SK-N-SH (cell line): ENCODE data around the gene TNNT3. TPM values are rescaled to one million over a fixed set of nuclear protein-coding genes. Genes with fewer than 3 reads are reported as not detected.

Experiments
- CTCF ChIA-PET: fragments of 300-600, 350-600 bp; formaldehyde crosslinking; extraction: SDS; loops from one replicate; lab custom pipeline; 2021; lab: Yijun Ruan, JAX
- POLR2A ChIA-PET: fragments of 350-600 bp; sonication (Branson Sonifier 250); formaldehyde crosslinking; extraction: SDS; loops from one replicate; lab custom pipeline; 2020; ENCODE audit warnings: antibody characterized with exemption, inconsistent platforms; lab: Yijun Ruan, JAX
- DNase-seq: peaks from one replicate; pipeline ENCODE4 v3.0.0; 2012
- H2AFZ ChIP-seq: fragments of 200-600 bp; sonication (generic); 2 replicates; pipeline ENCODE4 v1.8.1; 2016; ENCODE audit warnings: antibody characterized with exemption, mild to moderate bottlenecking, low read depth
- H3F3A ChIP-seq: fragments of 200-600 bp; sonication (generic); replicated peaks from 2 replicates; pipeline ENCODE3; 2016; ENCODE audit warnings: antibody characterized with exemption, mild to moderate bottlenecking; ENCODE audit not compliant: insufficient read depth
- H3K27ac ChIP-seq, 2 experiments: fragments of 200-500 bp in 1 of 2; fragments of 200-600 bp in 1 of 2; sonication (Bioruptor generic) in 1 of 2; sonication (generic), shearing (Covaris generic) in 1 of 2; 2 replicates each; pipeline versions ENCODE4 v1.5.1 to v1.6.1; 2014 to 2016; ENCODE audit warnings: low read depth in 2 of 2, inconsistent platforms in 1 of 2, low read length in 1 of 2, mild to moderate bottlenecking in 1 of 2, mixed read lengths in 1 of 2
- H3K27me3 ChIP-seq: fragments of 200-600 bp; sonication (generic), shearing (Covaris generic); 2 replicates; pipeline ENCODE4 v1.6.1; 2016; ENCODE audit warnings: mixed run types; ENCODE audit not compliant: insufficient read depth
- H3K36me3 ChIP-seq, 2 experiments: fragments of 200-500 bp in 1 of 2; fragments of 200-600 bp in 1 of 2; sonication (Bioruptor generic) in 1 of 2; sonication (generic) in 1 of 2; replicated peaks in 1 of 2; 2 replicates each; pipeline versions ENCODE3 to v1.5.1; 2014 to 2016; ENCODE audit warnings: low read length in 1 of 2, mild to moderate bottlenecking in 1 of 2; ENCODE audit not compliant: insufficient read depth in 2 of 2, control insufficient read depth in 1 of 2
- H3K4me1 ChIP-seq, 2 experiments: fragments of 200-500 bp in 1 of 2; fragments of 200-600 bp in 1 of 2; sonication (Bioruptor generic) in 1 of 2; sonication (generic), shearing (Covaris generic) in 1 of 2; 2 replicates each; pipeline versions ENCODE4 v1.5.1 to v1.6.1; 2014 to 2016; ENCODE audit warnings: low read depth in 1 of 2, low read length in 1 of 2, mixed run types in 1 of 2; ENCODE audit not compliant: insufficient read depth in 2 of 2, control insufficient read depth in 1 of 2
- H3K4me2 ChIP-seq: fragments of 200-600 bp; sonication (generic), shearing (Covaris generic); 2 replicates; pipeline ENCODE4 v1.6.1; 2017; ENCODE audit warnings: mixed run types
- H3K4me3 ChIP-seq, 2 experiments: fragments of 200-500 bp in 1 of 2; fragments of 200-600 bp in 1 of 2; sonication (Bioruptor generic) in 1 of 2; sonication (generic), shearing (Covaris generic) in 1 of 2; 2 replicates each; pipeline versions ENCODE4 v1.5.1 to v1.8.1; 2014 to 2016; ENCODE audit warnings: low read depth in 2 of 2, inconsistent platforms in 1 of 2, low read length in 1 of 2, mild to moderate bottlenecking in 1 of 2, mixed read lengths in 1 of 2, moderate library complexity in 1 of 2
- H3K79me2 ChIP-seq: fragments of 200-600 bp; sonication (generic); 2 replicates; pipeline ENCODE4 v1.8.1; 2017; ENCODE audit warnings: mild to moderate bottlenecking; ENCODE audit not compliant: insufficient read depth
- H3K9ac ChIP-seq: fragments of 200-600 bp; sonication (generic); 2 replicates; pipeline ENCODE4 v1.6.1; 2017; ENCODE audit warnings: mixed run types
- H3K9me2 ChIP-seq: fragments of 200-600 bp; sonication (generic); 2 replicates; pipeline ENCODE4 v1.6.1; 2017; ENCODE audit warnings: mixed run types
- H3K9me3 ChIP-seq: fragments of 200-600 bp; sonication (generic); 2 replicates; pipeline ENCODE4 v1.6.1; 2017; ENCODE audit warnings: mixed run types, mild to moderate bottlenecking, moderate library complexity
- H4K20me1 ChIP-seq: fragments of 200-600 bp; sonication (generic); 2 replicates; pipeline ENCODE4 v1.6.1; 2017; ENCODE audit warnings: mild to moderate bottlenecking, mixed run types; ENCODE audit not compliant: insufficient read depth
- CHD2 ChIP-seq: fragments of 150-350 bp; IDR thresholded peaks from 2 replicates; pipeline ENCODE4 v1.6.1; 2018; ENCODE audit warnings: low read length; ENCODE audit not compliant: partially characterized antibody
- EP300 ChIP-seq, 2 experiments: IDR thresholded peaks; 2 replicates each; pipeline versions ENCODE4 v1.4.0 to v1.6.1; 2012; ENCODE audit warnings: borderline replicate concordance in 1 of 2, low read depth in 1 of 2, low read length in 1 of 2
- EZH2phosphoT487 ChIP-seq: fragments of 200-600 bp; sonication (generic); IDR thresholded peaks from 2 replicates; pipeline ENCODE4 v1.6.1; 2017; ENCODE audit warnings: low read depth, mixed run types, mild to moderate bottlenecking, antibody characterized with exemption, moderate library complexity, borderline replicate concordance
- NFIC ChIP-seq: IDR thresholded peaks from 2 replicates; pipeline ENCODE4 v1.4.0; 2012; ENCODE audit warnings: borderline replicate concordance
- NRF1 ChIP-seq: IDR thresholded peaks from 2 replicates; pipeline ENCODE4 v1.6.1; 2012; ENCODE audit warnings: low read depth, mild to moderate bottlenecking, low read length
- POLR2AphosphoS5 ChIP-seq: IDR thresholded peaks from 2 replicates; pipeline ENCODE4 v1.6.1; 2012; ENCODE audit warnings: low read depth, low read length
- RAD21 ChIP-seq: IDR thresholded peaks from 2 replicates; pipeline ENCODE4 v1.6.1; 2012; ENCODE audit warnings: mild to moderate bottlenecking, low read length
- REST ChIP-seq: IDR thresholded peaks from 2 replicates; pipeline ENCODE4 v1.6.1; 2012; ENCODE audit warnings: mild to moderate bottlenecking, low read depth, low read length, moderate library complexity
- RFX5 ChIP-seq: IDR thresholded peaks from 2 replicates; pipeline ENCODE4 v1.6.1; 2012; ENCODE audit warnings: mild to moderate bottlenecking, improper control_type of control experiment, low read length
- SIN3A ChIP-seq: IDR thresholded peaks from 2 replicates; pipeline ENCODE4 v1.6.1; 2012; ENCODE audit warnings: low read depth, mild to moderate bottlenecking, low read length, moderate library complexity, borderline replicate concordance
- SMC3 ChIP-seq: IDR thresholded peaks from 2 replicates; pipeline ENCODE4 v1.6.1; 2012; ENCODE audit warnings: low read depth, low read length, improper control_type of control experiment
- TEAD4 ChIP-seq: IDR thresholded peaks from 2 replicates; pipeline ENCODE4 v1.4.0; 2012; ENCODE audit warnings: mild to moderate bottlenecking, borderline replicate concordance; ENCODE audit not compliant: insufficient read depth
- USF1 ChIP-seq: IDR thresholded peaks from 2 replicates; pipeline ENCODE4 v1.4.0; 2012; ENCODE audit warnings: low read depth, borderline replicate concordance
- WGBS: methylation state at CpG from one replicate; pipeline ENCODE4 v1.1.6; 2017; ENCODE audit warnings: low lambda C conversion rate; 5-methylcytosine and 5-hydroxymethylcytosine counted together
- polyA plus RNA-seq, 3 experiments: library from polyadenylated mRNA; depleted of rRNA; stranded (reverse); fragments of >200 nt; gene quantifications; 2 replicates each; pipeline ENCODE4 v1.2.3, GENCODE V29; 2012
- TF ChIP-seq, protein P1 (sequence below): fragments of 150-350 bp; IDR thresholded peaks from 2 replicates; pipeline ENCODE4 v1.6.1; 2017; ENCODE audit warnings: antibody characterized with exemption, low read length, low read depth, borderline replicate concordance

Gene TNNT3
- polyA plus RNA-seq, 1 of the 3 experiments (the other 2 are of a cell fraction), result not detected

DNA sequence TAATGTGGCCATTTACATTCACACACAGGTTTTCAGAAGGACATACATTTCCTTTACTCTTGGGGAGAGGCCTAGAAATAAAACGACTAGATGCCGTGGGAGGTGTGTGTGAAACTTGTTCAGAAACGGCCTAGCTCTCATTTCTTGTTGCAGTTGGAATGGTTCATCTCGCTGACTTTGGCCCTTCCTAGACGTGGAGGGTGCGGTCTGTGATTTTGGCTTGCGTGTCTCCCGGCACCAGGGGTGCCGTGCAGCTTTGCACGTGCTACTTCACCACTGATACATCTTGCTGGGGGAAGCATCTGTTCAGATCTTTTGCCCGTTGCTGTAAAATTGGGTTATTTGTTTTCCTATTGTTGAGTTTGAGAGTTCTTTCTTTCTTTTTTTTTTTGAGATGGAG lies 24.7 kb upstream of the TNNT3 start:
- CTCF ChIA-PET, result interaction anchor here (1.2 to 1.3 kb wide), 2 partner anchors 13 to 62 kb away, joined by 3 to 4 read pairs; no protein-coding TSS in a partner anchor
- no peaks in the 10 kb centered on the region for H3K27me3 ChIP-seq
- H3F3A ChIP-seq, result no peaks in the 10 kb centered on the region
- no peak overlapping the region for H3K4me2 ChIP-seq
- no peak overlapping the region for H2AFZ ChIP-seq
- H3K4me3 ChIP-seq, result no peak overlapping the region
- H3K4me1 ChIP-seq, result peaks cover 0 to 2% of the 10 kb centered on the region in 2 experiments; a peak in 1 of 4 replicates
- H3K9ac ChIP-seq, result no peak overlapping the region
- no peaks in the 10 kb centered on the region for H3K79me2 ChIP-seq
- H3K36me3 ChIP-seq, result no peaks in the 10 kb centered on the region
- no peaks in the 10 kb centered on the region for H4K20me1 ChIP-seq
- DNase-seq, result no peak
- H3K27ac ChIP-seq, result no peak overlapping the region
- no peaks in the 10 kb centered on the region for H3K9me2 ChIP-seq
- no peak for TF ChIP-seq REST
- TF ChIP-seq, protein P1, sequence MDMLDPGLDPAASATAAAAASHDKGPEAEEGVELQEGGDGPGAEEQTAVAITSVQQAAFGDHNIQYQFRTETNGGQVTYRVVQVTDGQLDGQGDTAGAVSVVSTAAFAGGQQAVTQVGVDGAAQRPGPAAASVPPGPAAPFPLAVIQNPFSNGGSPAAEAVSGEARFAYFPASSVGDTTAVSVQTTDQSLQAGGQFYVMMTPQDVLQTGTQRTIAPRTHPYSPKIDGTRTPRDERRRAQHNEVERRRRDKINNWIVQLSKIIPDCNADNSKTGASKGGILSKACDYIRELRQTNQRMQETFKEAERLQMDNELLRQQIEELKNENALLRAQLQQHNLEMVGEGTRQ, result no peak
- TF ChIP-seq POLR2AphosphoS5, result no peak
- TF ChIP-seq SIN3A, result no peak
- TF ChIP-seq CHD2, result no peak
- TF ChIP-seq RFX5, result no peak
- TF ChIP-seq TEAD4, result no peak
- TF ChIP-seq NFIC, result no peak
- TF ChIP-seq RAD21, result no peak
- no peak for TF ChIP-seq EP300 (IDR thresholded peaks at IDR 0.05; ENCODE audit: borderline replicate concordance in 1 of 2, low read depth in 1 of 2, low read length in 1 of 2)
- TF ChIP-seq EZH2phosphoT487, result no peak
- TF ChIP-seq USF1, result no peak
- TF ChIP-seq NRF1, result no peak
- no peak for TF ChIP-seq SMC3
- H3K9me3 ChIP-seq, result no peaks in the 10 kb centered on the region
- POLR2A ChIA-PET, result no interaction called here
- WGBS, result 68% methylated on average over 10 of the region's 11 CpGs
